ENCODE data around the gene YLPM1. TPM values are rescaled to one million over a fixed set of nuclear protein-coding genes. Genes with fewer than 3 reads are reported as not detected.

Gene YLPM1
- 30.2 and 37.4 TPM in 2 replicates for total RNA-seq

GRCh38 chr14:74762917-74763802 lies at the start of gene YLPM1:
YLPM1 (plus strand) TSS chr14:74763316; CDS start chr14:74763490, 174 bp downstream.

GRCh38 chr14:74875941-74876913 lies 113.1 kb downstream of the YLPM1 start, which contains the start of gene PROX2:
PROX2 (minus strand) TSS chr14:74876145; CDS start chr14:74863834, 12,311 bp downstream.

GRCh38 chr14:74881431-74882102 lies 118.5 kb downstream of the YLPM1 start, which contains the start of gene DLST:
DLST (plus strand) TSS chr14:74881916; CDS start chr14:74881954, 38 bp downstream.

Other genes with a start within 250 kb of the YLPM1 start
- 134 and 315 TPM in 2 replicates for gene LTBP2, start 151.1 kb upstream of the YLPM1 start, total RNA-seq
- 26.4 and 30.1 TPM in 2 replicates for gene AREL1, start 50.2 kb upstream of the YLPM1 start, total RNA-seq
- gene FCF1, start 50.2 kb upstream of the YLPM1 start, total RNA-seq: 33.2 and 44.9 TPM in 2 replicates
- not detected in 2 replicates for gene PROX2, start 112.8 kb downstream of the YLPM1 start, total RNA-seq
- gene DLST, start 118.6 kb downstream of the YLPM1 start, total RNA-seq: 63.0 and 88.6 TPM in 2 replicates
- gene RPS6KL1, start 159.9 kb downstream of the YLPM1 start, total RNA-seq: 1.1 and 1.7 TPM in 2 replicates
- gene PGF, start 192.3 kb downstream of the YLPM1 start, total RNA-seq: 2.7 and 3.5 TPM in 2 replicates
- gene EIF2B2, start 239.6 kb downstream of the YLPM1 start, total RNA-seq: 51.5 and 74.6 TPM in 2 replicates

Data from uterine smooth muscle cell (primary cell).